ENCODE data around the gene SDSL.

SDSL gene

GRCh38 chr12:113420996-113421595 lies 1.1 kb upstream of the SDSL start:
- no peak for DNase-seq (ENCODE audit: low spot score)

GRCh38 chr12:113422886-113423669 lies 898 bp downstream of the SDSL start:
- no peak for DNase-seq (ENCODE audit: low spot score)

DNA sequence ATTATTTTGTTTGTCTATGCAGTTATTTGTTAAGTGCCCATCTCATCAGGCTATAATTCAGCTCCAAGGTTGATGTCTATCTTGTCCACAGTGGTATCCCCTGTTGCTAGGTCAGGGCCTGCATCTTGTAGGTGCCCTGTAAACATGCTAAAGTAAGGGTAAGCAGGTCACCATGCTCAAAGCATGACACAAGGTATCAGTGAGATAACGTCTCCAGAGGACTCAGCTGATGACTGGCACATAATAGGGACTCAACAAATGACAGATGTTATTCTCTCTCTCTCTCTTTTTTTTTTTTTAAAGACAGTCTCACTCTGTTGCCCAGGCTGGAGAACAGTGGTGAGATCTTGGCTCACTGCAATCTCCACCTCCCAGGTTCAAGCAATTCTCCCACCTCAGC lies 2.3 kb downstream of the SDSL start:
- no peak for DNase-seq (ENCODE audit: low spot score)

DNA sequence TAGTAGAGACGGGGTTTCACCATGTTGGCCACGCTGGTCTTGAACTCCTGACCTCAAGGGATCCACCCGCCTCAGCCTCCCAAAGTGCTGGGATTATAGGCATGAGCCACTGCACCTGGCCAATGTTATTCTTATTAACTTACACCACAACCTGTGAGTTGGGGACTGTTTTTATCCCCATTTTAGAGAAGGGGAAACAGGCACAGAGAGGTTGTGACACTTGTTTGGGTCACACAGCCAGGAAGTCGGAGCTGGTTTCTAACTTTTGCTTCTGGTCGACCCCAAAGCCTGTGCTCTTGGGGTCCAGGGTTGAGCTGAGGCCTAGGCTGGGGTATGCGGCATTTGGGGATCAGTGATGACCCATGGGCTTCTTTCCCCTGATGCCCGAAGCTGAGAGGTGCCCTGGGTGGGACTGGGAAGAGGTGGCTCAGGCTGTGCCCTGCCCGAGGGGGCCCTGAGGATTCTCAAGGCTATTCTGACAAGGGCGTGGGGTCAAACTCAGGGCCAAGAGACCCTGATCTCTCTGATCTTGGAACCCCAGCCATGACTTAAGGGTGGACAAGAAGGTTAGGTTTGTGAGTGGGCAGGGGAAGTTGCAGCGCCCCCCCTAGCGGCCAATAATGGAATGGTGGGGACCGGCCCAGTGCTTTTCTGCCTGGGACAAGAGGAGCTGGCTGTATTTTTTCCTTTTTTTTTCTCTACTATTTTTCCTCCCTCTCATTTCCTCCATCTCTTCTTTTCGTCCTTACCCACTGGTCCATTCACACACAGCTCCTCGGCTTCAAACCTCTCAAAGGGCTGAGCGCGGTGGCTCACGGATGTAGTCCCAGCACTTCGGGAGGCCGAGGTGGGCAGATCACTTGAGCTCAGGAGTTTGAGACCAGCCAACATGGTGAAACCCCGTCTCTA lies 3.0 kb downstream of the SDSL start:
- peak; percentile 65 for DNase-seq (ENCODE audit: low spot score)

DNA sequence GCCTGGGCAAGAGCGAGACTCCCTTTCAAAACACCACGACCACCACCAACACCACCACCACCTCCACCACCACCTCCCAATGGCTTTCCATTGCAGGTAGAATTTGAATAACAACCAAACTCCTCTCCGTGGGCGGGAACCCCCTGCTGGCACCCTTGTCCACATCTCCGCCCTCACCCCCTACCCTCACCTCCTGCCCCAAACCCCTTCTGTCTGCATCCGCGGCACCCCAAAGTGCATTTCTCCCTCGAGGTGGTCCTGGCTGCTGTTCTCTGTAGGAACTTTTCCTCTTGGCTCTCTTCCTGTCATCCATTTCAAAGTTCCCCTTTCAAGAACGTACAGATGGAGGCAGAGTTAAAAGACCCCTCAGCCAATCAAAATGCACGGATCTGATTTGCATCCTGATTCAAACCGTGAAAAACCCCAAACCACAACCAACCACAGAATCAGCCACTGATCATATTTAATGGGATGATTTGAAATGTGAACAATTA lies 3.8 kb downstream of the SDSL start:
- DNase-seq (ENCODE audit: low spot score): peak; percentile 60

DNA sequence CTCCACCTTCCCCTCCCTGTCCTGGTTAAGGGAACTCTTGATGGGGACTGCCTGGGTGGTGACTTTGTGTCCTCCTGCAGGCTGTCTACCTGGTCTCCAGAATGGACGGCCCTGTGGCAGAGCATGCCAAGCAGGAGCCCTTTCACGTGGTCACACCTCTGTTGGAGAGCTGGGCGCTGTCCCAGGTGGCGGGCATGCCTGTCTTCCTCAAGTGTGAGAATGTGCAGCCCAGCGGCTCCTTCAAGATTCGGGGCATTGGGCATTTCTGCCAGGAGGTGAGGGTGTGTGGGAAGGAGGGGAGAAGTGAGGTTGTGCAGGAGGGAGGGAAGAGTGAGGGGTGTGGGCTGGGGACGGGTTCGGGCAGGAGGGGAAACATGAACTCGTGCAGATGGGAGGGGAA lies 5.7 kb downstream of the SDSL start:
- DNase-seq (ENCODE audit: low spot score): no peak

GRCh38 chr12:113428482-113428881 lies 6.3 kb downstream of the SDSL start:
- no peak for DNase-seq (ENCODE audit: low spot score)

- DNase-seq (ENCODE audit: low spot score): no peak
These were observed 10.8 kb downstream of the SDSL start for GRCh38 chr12:113432986-113433385.

GRCh38 chr12:113435367-113435766 lies 13.2 kb downstream of the SDSL start:
- DNase-seq (ENCODE audit: low spot score): no peak

GRCh38 chr12:113436586-113436985 lies 14.4 kb downstream of the SDSL start:
- no peak for DNase-seq (ENCODE audit: low spot score)

GRCh38 chr12:113436993-113437728 lies 15.0 kb downstream of the SDSL start:
- DNase-seq (ENCODE audit: low spot score): no peak

GRCh38 chr12:113437729-113438100 lies 15.5 kb downstream of the SDSL start:
- DNase-seq (ENCODE audit: low spot score): no peak

DNA sequence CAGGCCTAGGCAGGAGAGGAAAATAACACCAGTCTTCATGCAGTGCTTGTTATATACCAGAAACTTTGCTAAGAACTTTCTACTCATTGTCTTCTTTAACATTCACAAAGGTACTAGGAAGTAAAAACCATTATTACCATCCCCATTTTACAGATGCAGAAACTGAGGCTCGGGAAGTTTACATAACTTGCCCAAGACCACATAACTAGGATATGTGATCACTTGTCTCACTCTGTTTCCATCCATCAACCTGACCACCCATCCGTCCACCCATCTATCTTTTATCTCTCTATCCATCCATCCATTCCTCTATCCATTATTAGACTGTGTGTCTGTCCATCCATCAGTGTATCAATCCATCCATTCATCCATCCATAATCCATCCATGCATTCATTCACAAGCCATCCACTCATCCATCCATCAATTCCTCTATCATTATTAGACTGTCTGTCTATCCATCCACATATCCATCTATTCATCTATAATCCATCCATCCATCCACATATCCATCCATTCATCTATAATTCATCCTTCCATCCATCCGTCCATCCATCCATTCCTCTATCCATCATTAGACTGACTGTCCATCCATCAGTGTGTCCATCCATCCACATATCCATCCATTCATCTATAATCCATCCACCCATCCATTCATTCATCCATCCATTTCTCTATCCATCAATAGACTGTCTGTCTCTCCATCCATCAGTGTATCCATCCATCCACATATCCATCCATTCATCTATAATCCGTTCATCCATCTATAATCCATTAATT lies 16.5 kb downstream of the SDSL start:
- no peak for DNase-seq (ENCODE audit: low spot score)

GRCh38 chr12:113439301-113439597 lies 17.1 kb downstream of the SDSL start:
- no peak for DNase-seq (ENCODE audit: low spot score)

DNA sequence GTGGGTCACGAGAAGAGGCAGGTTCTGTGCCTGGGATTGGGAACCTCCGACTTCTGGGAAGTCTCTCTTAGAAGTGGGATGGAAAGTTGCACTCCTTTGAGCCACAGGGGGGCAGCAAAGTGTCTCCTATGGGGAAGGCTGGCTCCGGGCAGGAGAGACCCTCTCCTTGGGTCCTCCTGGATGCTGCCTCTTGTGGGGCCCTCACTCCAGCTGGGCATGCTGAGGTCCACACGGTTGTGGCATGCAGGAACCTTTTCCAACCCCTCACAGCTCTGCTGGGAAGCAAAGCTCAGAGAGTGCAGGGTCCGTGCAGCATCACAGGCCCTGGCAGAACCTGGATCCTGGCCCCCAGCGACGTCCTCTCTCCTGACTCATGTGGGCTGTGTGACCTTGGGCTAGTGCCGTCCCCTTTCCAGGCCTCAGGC lies 17.4 kb downstream of the SDSL start:
- peak; percentile 35 for DNase-seq (ENCODE audit: low spot score)

DNA sequence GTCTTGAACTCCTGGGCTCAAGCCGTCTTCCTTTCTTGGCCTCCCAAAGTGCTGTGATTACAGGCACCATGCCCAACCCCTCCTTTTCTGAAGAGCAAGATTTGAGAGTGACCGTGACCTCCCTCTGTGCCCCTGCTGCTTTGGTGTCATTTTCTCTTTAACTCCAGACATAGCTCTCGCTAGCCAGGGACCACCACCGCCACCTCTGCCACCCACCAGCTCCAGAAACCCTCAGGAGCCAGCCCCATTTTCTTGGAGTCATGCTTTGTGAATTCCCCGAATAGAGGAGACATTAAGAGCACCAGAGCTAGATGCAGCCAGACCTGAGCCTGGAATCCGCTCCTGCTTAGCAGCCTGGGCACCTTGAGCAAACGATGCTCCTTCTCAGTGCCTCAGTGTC lies 18.2 kb downstream of the SDSL start:
- DNase-seq (ENCODE audit: low spot score): no peak

DNA sequence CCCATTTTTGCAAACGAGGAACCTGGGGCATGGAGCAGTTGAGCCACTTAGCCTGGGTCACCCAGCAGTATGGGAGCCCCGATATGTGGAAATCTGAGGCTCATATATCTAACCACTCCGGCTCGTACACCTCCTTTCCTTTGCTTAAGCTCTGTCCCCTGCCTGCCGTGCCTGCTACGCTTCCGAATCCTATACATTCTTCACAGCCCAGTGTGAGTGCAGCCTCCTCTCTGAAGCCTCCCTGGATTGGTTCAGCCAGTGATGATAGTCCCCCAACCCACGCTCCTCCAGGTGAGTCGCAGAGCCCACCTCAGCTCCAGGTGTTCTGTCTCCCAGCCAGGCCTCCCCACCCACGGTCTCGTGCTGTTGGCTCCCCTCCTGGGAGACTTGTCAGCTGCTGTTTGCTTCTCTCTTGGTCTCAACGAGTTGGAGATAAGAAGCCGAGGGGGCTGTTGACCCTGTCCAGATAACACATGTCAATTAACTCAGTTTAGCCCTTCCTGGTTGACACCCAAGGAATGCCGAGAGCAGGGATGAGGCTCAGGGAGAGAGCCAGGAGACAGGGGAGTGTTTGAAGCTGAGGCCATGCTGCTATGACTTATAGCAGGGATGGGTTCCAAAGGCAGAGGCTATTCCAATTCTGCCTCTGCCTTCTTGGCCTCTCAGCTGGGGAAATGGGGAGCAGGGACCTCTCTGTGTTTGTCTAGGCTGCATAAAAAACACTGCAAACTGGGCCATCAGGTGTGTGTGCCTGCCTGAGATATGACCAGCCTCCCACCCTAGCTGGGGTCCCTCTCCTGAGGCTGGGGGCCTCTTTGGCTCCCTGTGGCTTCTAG lies 19.0 kb downstream of the SDSL start:
- no peak for DNase-seq (ENCODE audit: low spot score)

GRCh38 chr12:113443030-113443539 lies 20.9 kb downstream of the SDSL start:
- no peak for DNase-seq (ENCODE audit: low spot score)

- DNase-seq (ENCODE audit: low spot score): peak; percentile 45
These were observed 23.5 kb downstream of the SDSL start for GRCh38 chr12:113445544-113446171.

DNA sequence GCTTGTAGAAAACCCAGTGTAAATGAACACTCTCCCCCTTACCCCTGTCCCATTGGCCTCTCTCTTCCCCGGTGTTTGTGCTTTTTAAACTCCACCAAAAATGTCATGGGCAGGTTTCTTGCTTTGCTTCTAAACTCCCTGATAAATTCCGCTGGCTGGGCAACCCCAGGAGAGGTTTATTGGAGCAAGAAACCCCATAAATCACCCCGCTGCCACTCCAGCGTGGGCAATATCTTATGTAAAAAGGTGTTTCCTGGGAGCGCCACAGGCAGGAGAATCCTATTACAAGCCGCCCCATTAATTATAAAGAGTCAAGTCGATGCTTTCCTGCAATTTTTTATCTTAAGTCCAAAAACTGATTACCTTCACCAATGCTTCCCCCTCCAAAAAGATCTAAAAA lies 26.7 kb downstream of the SDSL start:
- DNase-seq (ENCODE audit: low spot score): no peak

All from NAMALWA (cell line).